Astrocyte of the cerebellum (primary cell): ENCODE data around the gene MYH11.
"Not testable (repeated sequence)": the region's sequence is repeated elsewhere in the genome, so short reads cannot be mapped to it uniquely, and the experiment has no call there.

Source experiments
- DNase-seq: peaks from one replicate; pipeline ENCODE4 v3.0.0-alpha.2; 2011; ENCODE audit warnings: low read depth
- H3K4me3 ChIP-seq: 2 replicates; pipeline ENCODE4 v1.5.1; 2011; ENCODE audit warnings: mild to moderate bottlenecking, low read depth, low read length, moderate library complexity
- in situ Hi-C: cut with HindIII; loops from 2 replicates; pipeline ENCODE4 v1.10.0; 2017; ENCODE audit warnings: low sequenced_read_pairs
- TF ChIP-seq, protein P1 (sequence below): IDR thresholded peaks from 2 replicates; pipeline ENCODE4 v1.5.1; 2012; ENCODE audit warnings: low read length, low read depth, moderate library complexity, mild to moderate bottlenecking; ENCODE audit errors: missing control alignments

MYH11 gene

DNA sequence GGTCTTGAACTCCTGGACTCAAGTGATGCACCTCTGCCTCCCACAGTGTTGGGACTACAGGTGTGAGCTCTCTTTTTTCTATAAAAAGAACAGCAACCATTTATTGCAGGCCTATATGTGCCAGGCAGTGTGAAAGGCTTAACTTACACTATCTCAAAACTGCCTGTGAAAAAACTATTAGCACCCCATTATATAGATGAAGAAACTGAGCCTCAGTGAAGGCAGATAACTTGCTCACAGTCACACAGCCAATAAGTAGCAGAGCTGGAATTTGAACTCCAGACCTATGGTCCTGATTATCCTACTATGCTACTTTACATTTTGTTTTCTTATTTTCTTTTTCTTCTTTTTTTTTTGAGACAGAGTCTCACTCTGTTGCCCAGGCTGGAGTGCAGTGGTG, 191.7 kb downstream of the MYH11 start:
- in situ Hi-C loops, result no loop called here
- TF ChIP-seq, protein P1, sequence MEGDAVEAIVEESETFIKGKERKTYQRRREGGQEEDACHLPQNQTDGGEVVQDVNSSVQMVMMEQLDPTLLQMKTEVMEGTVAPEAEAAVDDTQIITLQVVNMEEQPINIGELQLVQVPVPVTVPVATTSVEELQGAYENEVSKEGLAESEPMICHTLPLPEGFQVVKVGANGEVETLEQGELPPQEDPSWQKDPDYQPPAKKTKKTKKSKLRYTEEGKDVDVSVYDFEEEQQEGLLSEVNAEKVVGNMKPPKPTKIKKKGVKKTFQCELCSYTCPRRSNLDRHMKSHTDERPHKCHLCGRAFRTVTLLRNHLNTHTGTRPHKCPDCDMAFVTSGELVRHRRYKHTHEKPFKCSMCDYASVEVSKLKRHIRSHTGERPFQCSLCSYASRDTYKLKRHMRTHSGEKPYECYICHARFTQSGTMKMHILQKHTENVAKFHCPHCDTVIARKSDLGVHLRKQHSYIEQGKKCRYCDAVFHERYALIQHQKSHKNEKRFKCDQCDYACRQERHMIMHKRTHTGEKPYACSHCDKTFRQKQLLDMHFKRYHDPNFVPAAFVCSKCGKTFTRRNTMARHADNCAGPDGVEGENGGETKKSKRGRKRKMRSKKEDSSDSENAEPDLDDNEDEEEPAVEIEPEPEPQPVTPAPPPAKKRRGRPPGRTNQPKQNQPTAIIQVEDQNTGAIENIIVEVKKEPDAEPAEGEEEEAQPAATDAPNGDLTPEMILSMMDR, result no peak
- no peak overlapping the region for H3K4me3 ChIP-seq
- DNase-seq, result no peak

DNA sequence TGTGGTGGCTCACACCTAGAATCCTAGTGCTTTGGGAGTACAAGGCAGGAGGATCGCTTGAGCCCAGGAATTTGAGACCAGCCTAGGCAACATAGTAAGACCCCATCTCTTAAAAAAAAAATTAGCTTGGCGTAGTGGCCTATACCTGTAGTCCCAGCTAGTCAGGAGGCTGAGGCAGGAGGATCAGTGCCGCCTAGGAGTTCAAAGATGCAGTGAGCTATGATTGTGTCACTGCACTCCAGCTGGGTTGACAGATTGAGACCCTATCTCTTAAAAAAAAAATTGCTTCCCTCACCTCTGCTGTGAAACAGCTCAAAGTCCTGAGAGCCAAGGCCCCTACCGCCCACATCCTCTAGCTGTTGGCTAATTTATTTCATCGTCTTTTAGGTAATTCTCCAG, 196.6 kb downstream of the MYH11 start:
- DNase-seq, result no peak
- no peak overlapping the region for H3K4me3 ChIP-seq
- in situ Hi-C loops, result no loop called here
- TF ChIP-seq, protein P1, result no peak

DNA sequence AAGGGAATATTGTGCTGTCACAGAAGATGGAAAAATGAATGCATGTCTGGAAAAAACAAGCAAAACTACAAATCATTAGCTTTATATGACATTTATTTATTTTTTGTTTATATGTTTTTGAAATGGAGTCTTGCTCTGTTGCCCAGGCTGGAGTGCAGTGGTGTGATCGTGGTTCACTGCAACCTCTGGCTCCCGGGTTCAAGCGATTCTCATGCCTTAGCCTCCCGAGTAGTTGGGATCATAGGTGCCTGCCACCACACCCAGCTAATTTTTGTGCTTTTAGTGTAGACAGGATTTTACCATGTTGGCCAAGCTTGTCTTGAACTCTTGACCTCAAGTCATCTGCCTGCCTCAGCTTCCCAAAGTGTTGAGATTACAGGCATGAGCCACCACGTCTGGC, 198.3 kb downstream of the MYH11 start:
- DNase-seq, result no peak
- TF ChIP-seq, protein P1, result no peak
- in situ Hi-C loops, result no loop called here
- H3K4me3 ChIP-seq, result no peak overlapping the region

DNA sequence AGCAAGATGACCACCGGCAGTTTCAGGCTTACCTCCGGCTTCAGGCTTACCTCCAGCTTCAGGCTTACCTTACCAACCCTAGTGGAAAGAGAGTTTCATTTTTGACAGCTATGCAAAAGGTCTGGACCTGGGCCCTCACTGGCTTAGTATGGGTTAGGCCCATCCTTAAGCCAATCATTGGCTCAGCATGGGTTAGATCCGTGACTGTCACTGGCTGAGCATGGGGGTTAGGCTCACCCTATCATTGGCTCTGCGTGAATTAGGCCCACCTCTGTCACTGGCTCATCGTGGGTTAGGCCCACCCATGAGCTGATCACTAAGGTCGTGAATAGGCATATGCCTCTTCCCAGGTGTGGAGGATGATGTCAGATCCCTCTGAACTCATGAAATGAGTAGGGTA, 198.7 kb downstream of the MYH11 start:
- in situ Hi-C loops, result no loop called here
- DNase-seq, result no peak
- TF ChIP-seq, protein P1, result no peak
- H3K4me3 ChIP-seq, result no peak overlapping the region

DNA sequence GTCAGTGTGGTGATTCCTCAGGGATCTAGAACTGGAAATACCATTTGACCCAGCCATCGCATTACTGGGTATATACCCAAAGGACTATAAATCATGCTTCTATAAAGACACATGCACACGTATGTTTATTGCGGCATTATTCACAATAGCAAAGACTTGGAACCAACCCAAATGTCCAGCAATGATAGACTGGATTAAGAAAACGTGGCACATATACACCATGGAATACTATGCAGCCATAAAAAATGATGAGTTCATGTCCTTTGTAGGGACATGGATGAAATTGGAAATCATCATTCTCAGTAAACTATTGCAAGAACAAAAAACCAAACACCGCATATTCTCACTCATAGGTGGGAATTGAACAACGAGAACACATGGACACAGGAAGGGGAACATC, 201.3 kb downstream of the MYH11 start:
- in situ Hi-C loops, H3K4me3 ChIP-seq, DNase-seq: not testable (repeated sequence)

DNA sequence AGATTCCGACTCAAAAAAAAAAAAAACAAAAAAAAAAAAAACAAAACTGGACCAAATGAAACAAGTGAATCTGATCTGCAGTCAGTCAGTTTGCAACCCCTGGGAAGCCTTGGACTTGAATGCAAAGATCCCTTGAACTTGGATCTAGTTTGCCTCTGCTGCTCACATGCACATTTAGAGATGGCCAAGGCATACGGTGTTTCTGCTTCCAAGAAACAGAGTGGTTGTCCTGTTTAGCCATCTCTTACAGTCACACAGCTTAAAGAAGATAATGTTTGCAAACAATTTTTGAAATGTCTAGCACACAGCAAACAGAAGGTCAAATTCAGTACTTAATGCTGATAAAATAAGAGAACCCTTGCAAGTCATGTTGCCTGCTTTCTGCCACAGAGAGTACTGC, 202.2 kb downstream of the MYH11 start:
- no peak overlapping the region for H3K4me3 ChIP-seq
- TF ChIP-seq, protein P1, result no peak
- DNase-seq, result no peak
- in situ Hi-C loops, result no loop called here

DNA sequence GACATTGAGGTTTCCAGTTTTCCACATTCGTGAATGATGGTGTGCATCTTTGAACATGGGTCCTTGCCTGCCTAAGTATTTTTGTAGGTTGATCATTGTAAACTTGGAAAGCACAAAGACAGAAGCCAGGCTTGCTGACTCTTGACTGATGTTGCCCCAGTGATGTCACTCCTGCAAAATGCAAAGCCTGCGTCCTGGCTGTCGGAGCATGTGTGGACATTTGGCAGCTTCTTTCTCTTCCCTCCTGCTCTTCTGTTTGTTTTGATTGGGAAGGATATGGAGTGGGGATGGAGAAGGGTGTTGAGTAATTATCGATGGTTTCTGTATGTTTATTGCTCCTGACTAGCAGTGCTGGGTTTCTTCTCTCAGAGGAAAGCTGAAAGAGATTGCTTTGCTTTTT, 203.6 kb downstream of the MYH11 start:
- H3K4me3 ChIP-seq, result no peak overlapping the region
- peak; percentile 49 for DNase-seq
- in situ Hi-C loops, result no loop called here
- TF ChIP-seq, protein P1, result no peak
